ENCODE results near the gene MIA2.
"Not testable (repeated sequence)": the region's sequence is repeated elsewhere in the genome, so short reads cannot be mapped to it uniquely, and the experiment has no call there.

The MIA2 gene

GRCh38 chr14:39232554-39233415, 930 bp upstream of the MIA2 start:
- DNase-seq = no peak

DNA sequence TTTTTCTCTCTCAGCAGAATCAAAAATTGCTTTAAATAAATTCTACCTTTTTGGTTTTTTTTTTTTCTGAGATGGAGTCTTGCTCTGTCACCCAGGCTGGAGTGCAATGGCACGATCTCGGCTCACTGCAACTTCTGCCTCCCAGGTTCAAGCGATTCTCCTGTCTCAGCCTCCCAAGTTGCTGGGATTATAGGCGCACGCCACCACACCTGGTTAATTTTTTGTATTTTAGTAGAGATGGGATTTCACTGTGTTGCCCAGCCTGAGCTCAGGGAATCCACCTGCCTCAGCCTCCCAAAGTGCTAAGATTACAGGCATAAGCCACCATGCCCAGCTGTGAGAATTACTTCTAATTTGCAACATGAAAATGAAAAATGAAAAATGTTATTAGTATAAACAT, 1.3 kb downstream of the MIA2 start:
- not testable (repeated sequence) for DNase-seq

- not testable (repeated sequence) for DNase-seq
Measured at GRCh38 chr14:39235466-39235865, 1.8 kb downstream of the MIA2 start.

- DNase-seq = no peak
Measured at GRCh38 chr14:39240769-39241168, 7.1 kb downstream of the MIA2 start.

DNA sequence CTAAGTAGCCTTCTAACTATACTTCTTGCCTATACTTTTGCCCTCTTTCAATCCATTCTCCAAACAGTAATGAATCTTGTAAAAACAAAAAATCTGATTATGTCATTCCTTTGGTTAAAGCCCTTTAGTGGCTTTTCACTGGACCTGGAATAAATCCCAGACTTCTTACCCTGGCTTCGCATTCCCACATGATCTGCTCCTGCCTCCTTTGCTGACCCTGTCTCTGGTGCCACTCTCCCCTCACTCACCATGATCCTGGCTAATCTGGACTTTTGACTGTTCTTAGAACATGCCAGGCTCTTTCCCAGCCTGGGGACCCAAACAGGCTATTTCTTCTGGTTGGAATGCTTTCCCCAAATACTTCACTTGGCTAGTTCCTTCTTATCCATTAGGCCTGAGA, 7.9 kb downstream of the MIA2 start:
- no peak for DNase-seq

DNA sequence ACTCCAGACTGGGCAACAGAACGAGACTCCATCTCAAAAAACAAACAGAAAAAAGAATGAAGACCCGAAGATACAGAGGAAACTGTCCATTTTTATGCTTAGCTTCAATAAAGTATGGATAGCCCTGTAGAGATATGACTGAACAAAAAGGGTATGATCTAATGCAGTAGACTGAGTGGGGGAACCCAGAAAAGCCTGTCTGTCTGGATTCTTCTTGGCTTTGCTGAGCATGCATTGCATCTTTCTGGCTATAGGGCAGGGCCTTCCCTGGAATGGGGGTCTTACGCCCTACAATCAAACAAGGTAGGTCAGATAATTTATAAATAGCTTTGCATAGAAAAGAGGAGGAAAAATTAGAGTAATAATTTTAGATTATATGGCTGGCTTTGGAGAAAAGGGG, 10.1 kb downstream of the MIA2 start:
- DNase-seq = no peak

DNA sequence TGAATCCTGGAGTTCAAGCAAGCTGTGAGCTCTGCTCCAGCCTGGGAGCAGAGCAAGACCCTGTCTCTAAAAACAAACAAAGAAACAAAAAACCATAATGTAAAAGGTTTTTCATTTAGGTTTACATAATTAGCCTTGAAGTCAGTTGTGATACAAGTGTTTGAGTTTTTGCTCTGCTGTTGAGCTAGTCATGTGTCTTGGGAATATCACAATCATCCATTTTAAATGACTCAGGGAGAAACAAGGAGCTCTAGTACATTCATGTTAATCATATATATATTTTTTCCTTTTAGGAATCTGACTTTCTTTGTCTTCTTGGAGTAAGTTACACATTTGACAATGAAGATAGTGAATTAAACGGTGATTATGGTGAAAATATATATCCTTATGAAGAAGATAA, 12.9 kb downstream of the MIA2 start:
- no peak for DNase-seq

GRCh38 chr14:39247256-39247655, 13.5 kb downstream of the MIA2 start:
- DNase-seq = no peak

DNA sequence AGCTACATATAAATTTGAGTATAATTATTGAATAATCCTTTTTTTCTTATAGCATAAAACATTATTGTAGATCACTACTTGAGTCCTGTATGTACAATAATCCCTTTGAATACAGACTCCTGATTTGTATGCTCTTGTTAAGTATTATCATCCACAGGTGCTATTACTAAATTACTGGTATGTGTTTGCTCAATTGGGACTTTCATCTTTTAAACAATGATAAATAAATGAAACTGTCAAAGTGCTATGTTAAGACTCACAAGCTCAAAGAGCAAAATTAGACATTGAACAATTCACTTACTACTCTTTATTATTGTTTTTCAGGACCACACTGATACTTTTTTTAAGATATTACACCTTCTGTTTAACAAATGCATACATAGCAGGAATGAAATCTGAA, 17.8 kb downstream of the MIA2 start:
- no peak for DNase-seq

DNA sequence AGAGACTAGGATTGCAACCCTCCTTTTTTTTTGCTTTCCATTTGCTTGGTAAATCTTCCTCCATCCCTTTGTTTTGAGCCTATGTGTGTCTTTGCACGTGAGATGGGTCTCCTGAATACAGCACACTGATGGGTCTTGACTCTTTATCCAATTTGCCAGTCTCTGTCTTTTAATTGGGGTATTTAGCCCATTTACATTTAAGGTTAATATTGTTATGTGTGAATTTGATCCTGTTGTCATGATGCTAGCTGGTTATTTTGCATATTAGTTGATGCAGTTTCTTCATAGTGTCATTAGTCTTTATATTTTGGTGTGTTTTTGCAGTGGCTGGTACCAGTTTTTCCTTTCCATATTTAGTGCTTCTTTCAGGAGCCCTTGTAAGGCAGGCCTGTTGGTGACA, 23.7 kb downstream of the MIA2 start:
- DNase-seq = not testable (repeated sequence)

DNA sequence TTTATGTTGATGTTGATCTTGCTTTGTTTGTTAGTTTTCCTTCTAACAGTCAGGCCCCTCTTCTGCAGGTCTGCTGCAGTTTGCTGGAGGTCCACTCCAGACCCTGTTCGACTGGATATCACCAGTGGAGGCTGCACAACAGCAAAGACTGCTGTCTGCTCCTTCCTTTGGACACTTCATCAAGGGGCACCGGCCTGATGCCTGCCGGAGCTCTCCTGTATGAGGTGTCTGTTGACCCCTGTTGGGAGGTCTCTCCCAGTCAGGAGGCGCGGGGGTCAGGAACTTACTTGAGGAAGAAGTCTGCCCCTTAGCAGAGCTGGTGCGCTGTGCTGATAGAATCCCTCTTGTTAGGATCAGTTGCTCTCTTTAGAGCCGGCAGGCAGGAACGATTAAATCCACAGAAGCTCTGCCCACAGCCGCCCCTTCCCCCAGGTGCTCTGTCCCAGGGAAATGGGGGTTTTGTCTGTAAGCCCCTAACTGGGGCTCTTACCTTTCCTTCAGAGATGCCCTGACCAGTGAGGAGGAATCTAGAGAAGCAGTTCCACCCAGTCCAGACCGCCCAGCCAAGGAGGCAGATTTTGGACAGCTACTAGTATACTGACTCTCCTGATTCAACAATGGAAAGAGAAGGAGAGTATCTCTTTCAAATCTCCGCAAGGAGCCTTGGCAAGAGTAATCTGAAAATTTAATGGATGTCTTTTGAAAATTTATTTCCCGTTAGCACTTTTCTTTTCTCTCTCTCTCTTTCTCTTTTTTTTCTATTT, 25.2 kb downstream of the MIA2 start:
- DNase-seq = no peak

- not testable (repeated sequence) for DNase-seq
Measured at GRCh38 chr14:39260161-39260560, 26.4 kb downstream of the MIA2 start.

- DNase-seq = not testable (repeated sequence)
Measured at GRCh38 chr14:39262214-39262613, 28.5 kb downstream of the MIA2 start.

GRCh38 chr14:39264057-39264456, 30.3 kb downstream of the MIA2 start:
- no peak for DNase-seq

DNA sequence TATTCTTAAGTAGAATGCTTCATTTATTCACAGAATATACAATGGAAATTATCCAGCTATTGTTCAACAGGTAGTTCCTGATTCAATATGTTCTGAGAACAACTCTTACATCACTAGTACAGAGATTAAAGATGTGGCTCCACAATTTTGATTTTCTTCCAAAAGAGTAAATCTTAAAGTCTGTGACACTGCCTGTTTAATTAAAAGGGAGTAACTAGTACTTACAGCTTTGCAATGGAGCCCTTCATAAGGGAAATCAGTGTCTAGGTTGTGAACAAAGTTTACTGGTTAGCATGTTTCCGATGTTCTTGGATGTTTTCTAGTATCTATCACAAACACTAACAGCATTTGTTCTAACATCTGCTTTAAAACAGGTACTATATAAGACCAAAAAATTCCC, 30.8 kb downstream of the MIA2 start:
- DNase-seq = no peak

DNA sequence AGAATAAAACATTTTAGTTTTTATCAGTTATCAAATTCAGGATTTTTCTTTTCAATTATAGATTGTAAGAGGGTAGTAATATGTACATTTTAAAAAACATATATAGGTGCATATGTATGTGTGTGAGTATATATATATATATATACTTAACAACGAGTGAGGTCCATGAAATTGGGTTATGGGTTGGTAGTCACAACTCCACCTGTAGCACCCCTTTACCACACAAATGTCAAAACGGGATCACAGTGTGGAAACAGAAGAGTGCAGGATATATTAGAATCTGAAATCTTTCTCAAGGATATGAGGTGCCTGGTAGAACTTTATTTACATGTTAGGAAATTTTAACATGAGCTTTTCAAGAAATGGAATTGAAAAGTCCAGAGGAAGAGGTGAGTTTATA, 31.3 kb downstream of the MIA2 start:
- DNase-seq = no peak

DNA sequence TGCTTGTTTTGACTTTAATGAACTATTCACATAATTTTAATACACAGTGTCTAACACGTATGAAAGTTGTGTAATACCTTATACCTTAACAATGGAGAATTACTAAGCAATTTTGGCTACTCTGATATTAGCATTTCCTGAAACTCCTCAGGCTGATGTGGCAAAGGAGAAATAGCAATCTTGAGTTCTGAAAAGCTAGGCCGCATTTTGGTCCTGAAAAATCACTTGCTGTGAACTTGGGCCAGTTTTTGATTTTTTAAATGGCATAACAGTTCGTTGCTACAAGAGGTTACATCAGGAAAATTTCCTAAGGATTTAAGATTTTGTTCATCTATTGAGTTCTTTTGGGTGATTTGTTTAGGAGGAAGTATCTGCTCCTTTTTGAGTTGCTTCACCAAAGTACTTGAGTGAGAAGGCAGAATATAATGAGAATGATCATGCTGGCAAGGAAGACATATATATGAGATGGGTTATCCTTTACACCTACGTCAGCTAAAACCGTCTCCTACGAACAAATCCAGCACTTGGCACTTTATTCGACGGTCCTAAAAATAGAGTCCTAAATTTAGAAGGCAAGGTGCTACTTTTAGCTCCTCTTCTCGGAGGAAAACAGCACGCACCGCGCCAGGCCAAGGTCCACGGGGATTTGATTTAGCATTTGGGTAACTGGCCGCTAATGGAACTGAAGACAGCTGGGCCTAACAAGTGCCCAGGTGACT, 32.2 kb downstream of the MIA2 start:
- DNase-seq = no peak

GRCh38 chr14:39266525-39266870, 32.8 kb downstream of the MIA2 start:
- no peak for DNase-seq

DNA sequence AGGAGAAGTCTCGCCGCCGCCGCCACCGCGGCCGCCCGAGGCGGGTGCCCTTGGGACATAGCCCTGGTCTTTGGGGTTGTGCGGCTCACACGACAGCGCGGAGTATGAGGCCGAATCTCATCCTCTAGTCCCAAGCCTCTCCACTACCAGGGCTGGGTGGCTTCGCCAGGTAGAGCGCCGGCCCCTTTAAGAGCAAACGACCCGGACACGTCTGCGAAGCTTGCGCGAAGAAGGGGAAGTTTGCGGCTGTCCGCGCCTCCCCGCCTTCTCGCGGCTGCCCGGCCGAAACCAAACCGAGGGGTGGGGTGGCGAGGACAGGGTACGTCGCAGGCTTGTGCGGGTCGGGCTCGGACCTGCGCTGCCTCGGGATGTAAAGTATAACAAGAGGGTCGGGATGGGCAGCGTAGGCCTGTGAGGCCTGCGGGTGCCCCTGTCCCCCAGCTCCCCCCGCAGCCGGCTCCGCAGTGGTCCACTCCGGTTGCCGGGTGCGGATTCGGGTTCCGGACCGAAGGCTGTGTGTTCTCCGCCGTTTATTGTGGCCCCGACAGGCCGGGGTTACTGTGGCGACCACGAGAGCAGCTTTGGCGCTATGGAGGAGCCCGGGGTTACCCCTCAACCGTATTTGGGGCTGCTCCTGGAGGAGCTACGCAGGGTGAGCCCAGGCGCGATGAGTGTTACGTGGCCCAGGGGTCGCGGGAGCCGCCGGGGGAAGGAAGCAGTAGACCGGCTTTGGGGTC, 33.3 kb downstream of the MIA2 start:
- DNase-seq = peak; percentile 78

DNA sequence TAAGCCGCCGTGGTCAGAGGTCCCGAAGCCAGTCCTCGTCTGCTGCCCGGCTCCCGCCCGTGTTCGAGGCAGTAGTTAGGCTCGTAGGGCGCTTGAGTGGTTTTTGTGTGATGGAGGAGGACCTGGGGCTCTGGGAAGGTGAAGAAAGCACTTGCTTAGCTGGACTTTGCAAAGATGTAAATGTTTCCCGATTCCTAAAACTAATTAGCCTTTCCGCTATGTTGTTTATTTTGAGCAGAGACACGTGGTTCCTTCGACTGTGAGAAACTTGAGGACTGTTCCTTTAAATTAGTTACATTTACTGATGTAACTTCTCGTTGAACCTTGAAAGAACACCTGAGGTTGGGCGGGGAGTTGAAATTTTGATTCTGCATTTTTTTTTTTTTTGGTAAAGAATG, 33.9 kb downstream of the MIA2 start:
- DNase-seq = no peak

GRCh38 chr14:39268393-39268792, 34.7 kb downstream of the MIA2 start:
- DNase-seq = no peak

GRCh38 chr14:39272918-39273317, 39.2 kb downstream of the MIA2 start:
- DNase-seq = no peak

GRCh38 chr14:39275395-39275794, 41.7 kb downstream of the MIA2 start:
- DNase-seq = no peak
